HepG2 (cell line): Measurements from ENCODE around the gene P2RX5. TPM values are rescaled to one million over a fixed set of nuclear protein-coding genes. Genes with fewer than 3 reads are reported as not detected.

Source experiments
- CAMTA2 ChIP-seq: sonication (generic); formaldehyde crosslinking; IDR thresholded peaks from 2 replicates; pipeline ENCODE4 v1.4.0; 2020; ENCODE audit warnings: mild to moderate bottlenecking, missing genetic modification reagents, borderline replicate concordance
- CENPT ChIP-seq: sonication (generic); formaldehyde crosslinking; IDR thresholded peaks from 2 replicates; pipeline ENCODE4 v1.8.0; 2022; ENCODE audit warnings: low read depth, mild to moderate bottlenecking, moderate library complexity, missing genetic modification reagents
- NPAS2 ChIP-seq: sonication (generic); formaldehyde crosslinking; IDR thresholded peaks from 2 replicates; pipeline ENCODE4 v1.8.0; 2022; ENCODE audit warnings: mild to moderate bottlenecking, missing genetic modification reagents, borderline replicate concordance
- PLRG1 ChIP-seq: fragments of 450-650 bp; conservative IDR thresholded peaks from 2 replicates; pipeline ENCODE4 v1.6.1; 2016
- SRSF1 ChIP-seq: fragments of 200-400 bp; formaldehyde crosslinking; optimal IDR thresholded peaks from 2 replicates; pipeline ENCODE3; 2017; ENCODE audit warnings: mild to moderate bottlenecking, low read depth, low read length, moderate library complexity
- ZBTB7B ChIP-seq: sonication (generic); formaldehyde crosslinking; IDR thresholded peaks from 2 replicates; pipeline ENCODE4 v1.4.0; 2020; ENCODE audit warnings: missing genetic modification reagents
- ZNF234 ChIP-seq: sonication (generic); formaldehyde crosslinking; conservative IDR thresholded peaks from 2 replicates; pipeline ENCODE4 v1.5.1; 2020; ENCODE audit warnings: mild to moderate bottlenecking, missing genetic modification reagents
- ZNF263 ChIP-seq: sonication (generic); formaldehyde crosslinking; IDR thresholded peaks from 2 replicates; pipeline ENCODE4 v1.4.0; 2020; ENCODE audit warnings: missing genetic modification reagents
- ZNF317 ChIP-seq: sonication (generic); formaldehyde crosslinking; IDR thresholded peaks from 2 replicates; pipeline ENCODE4 v1.5.0; 2020; ENCODE audit warnings: mild to moderate bottlenecking, missing genetic modification reagents
- ZNF335 ChIP-seq: sonication (generic); formaldehyde crosslinking; IDR thresholded peaks from 2 replicates; pipeline ENCODE4 v1.4.0; 2020; ENCODE audit warnings: missing genetic modification reagents
- polyA plus RNA-seq, 8 experiments: library from polyadenylated mRNA; depleted of rRNA in 3 of 8; stranded (reverse) in 7 of 8; unstranded in 1 of 8; fragments of >200 nt; fragmentation: Illumina TruSeq in 4 of 8; extraction: Trizol in 4 of 8; gene quantifications; 2 replicates each; pipeline versions ENCODE4 v1.2.1 to v1.2.3, GENCODE V29; 2011 to 2016; ENCODE audit warnings: low read depth in 4 of 8, missing spikeins in 1 of 8, mixed read lengths in 1 of 8; ENCODE audit not compliant: insufficient read depth in 1 of 8
- total RNA-seq, 5 experiments: library from RNA; depleted of rRNA; stranded (reverse); fragments of >200 nt; fragmentation: Illumina TruSeq; extraction: Trizol; gene quantifications; 2 replicates each; pipeline ENCODE4 v1.2.3, GENCODE V29; 2016; ENCODE audit warnings: low read depth in 1 of 5
- TF ChIP-seq, protein P1 (sequence below): sonication (generic); formaldehyde crosslinking; IDR thresholded peaks from 2 replicates; pipeline ENCODE4 v1.4.0; 2020; ENCODE audit warnings: missing genetic modification reagents
- TF ChIP-seq, protein P2 (sequence below): sonication (generic); IDR thresholded peaks from 2 replicates; pipeline ENCODE4 v1.6.1; 2016; ENCODE audit warnings: low read depth, borderline replicate concordance
- TF ChIP-seq, protein P3 (sequence below): sonication (generic); formaldehyde crosslinking; IDR thresholded peaks from 2 replicates; pipeline ENCODE4 v1.9.0; 2021; ENCODE audit warnings: mild to moderate bottlenecking, missing genetic modification reagents
- TF ChIP-seq, protein P4 (sequence below): sonication (generic); formaldehyde crosslinking; IDR thresholded peaks from 2 replicates; pipeline ENCODE4 v1.8.0; 2022; ENCODE audit warnings: missing genetic modification reagents, low read depth, mild to moderate bottlenecking, borderline replicate concordance
- TF ChIP-seq, protein P5 (sequence below): sonication (generic); formaldehyde crosslinking; IDR thresholded peaks from 2 replicates; pipeline ENCODE4 v1.4.0; 2020; ENCODE audit warnings: missing genetic modification reagents

The P2RX5 gene
- total and polyA plus RNA-seq, 2 of the 13 experiments (the other 11 are each of a cell fraction or from before 2014, with no cell fraction given): 0.95 to 1.7 TPM

DNA sequence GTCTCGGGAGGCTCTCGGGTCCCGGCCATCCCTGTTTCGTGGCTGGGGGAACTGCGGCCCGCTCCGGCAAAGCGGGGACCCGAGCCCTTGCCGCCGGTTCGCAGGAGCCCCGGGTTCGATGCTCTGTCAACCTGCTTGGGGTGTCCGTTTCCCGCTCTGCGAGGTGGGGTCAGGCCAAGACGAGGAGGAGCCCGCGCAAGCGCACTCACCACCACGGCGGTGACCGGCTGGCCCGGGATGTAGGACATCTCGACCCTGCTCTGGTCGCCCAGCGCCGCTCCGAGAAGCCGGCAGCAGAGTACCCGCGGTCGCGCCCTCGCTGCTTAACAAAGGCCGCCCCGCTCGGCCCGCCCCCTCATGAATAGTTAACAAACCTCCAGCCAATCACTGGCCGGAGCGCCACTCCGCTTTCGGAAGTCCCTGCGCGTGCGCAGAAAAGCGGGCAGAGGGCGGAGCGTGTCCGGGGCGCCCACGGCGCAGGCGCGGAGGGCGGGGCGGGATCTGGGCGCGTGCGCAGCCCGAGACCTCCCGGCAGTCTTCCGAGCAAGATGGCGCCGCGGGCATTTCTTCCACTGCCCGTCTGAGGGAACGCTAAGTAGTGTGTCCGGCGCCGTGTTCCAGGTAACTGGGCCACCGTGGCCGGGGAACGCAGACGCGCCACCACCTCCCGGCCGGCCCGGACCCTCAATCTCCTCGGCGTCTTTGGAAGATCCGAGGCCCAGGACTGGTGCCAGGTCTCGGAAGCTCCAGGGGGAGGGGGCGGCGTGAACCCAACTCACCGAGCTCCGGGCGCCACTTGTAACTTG is 27.5 kb downstream of the P2RX5 start, which contains the start of the genes EMC6 and TAX1BP3 (continued):
- TF ChIP-seq, protein P1, sequence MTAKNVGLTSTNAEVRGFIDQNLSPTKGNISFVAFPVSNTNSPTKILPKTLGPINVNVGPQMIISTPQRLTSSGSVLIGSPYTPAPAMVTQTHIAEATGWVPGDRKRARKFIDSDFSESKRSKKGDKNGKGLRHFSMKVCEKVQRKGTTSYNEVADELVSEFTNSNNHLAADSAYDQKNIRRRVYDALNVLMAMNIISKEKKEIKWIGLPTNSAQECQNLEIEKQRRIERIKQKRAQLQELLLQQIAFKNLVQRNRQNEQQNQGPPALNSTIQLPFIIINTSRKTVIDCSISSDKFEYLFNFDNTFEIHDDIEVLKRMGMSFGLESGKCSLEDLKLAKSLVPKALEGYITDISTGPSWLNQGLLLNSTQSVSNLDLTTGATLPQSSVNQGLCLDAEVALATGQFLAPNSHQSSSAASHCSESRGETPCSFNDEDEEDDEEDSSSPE (CRISPR knock-in tag): peak; percentile 70
- TF ChIP-seq NPAS2 (CRISPR knock-in tag) (no peak), ZNF263 (peak; percentile 43; the same call in 1 of the 2 replicates), ZNF234 (peak; percentile 84; the same call in 1 of the 2 replicates), PLRG1 (no peak), SRSF1 (peak; percentile 77), CAMTA2 (0 out of 2 replicates have a peak, but pooled peaks have one; percentile 61), CENPT (CRISPR knock-in tag) (0 out of 2 replicates have a peak, but pooled peaks have one; percentile 27), ZBTB7B (CRISPR knock-in tag) (peak; percentile 6; the same call in 1 of the 2 replicates), ZNF317 (CRISPR knock-in tag) (no peak), ZNF335 (CRISPR knock-in tag) (no peak)
- TF ChIP-seq, protein P2, sequence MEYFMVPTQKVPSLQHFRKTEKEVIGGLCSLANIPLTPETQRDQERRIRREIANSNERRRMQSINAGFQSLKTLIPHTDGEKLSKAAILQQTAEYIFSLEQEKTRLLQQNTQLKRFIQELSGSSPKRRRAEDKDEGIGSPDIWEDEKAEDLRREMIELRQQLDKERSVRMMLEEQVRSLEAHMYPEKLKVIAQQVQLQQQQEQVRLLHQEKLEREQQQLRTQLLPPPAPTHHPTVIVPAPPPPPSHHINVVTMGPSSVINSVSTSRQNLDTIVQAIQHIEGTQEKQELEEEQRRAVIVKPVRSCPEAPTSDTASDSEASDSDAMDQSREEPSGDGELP: no peak
- TF ChIP-seq, protein P3, sequence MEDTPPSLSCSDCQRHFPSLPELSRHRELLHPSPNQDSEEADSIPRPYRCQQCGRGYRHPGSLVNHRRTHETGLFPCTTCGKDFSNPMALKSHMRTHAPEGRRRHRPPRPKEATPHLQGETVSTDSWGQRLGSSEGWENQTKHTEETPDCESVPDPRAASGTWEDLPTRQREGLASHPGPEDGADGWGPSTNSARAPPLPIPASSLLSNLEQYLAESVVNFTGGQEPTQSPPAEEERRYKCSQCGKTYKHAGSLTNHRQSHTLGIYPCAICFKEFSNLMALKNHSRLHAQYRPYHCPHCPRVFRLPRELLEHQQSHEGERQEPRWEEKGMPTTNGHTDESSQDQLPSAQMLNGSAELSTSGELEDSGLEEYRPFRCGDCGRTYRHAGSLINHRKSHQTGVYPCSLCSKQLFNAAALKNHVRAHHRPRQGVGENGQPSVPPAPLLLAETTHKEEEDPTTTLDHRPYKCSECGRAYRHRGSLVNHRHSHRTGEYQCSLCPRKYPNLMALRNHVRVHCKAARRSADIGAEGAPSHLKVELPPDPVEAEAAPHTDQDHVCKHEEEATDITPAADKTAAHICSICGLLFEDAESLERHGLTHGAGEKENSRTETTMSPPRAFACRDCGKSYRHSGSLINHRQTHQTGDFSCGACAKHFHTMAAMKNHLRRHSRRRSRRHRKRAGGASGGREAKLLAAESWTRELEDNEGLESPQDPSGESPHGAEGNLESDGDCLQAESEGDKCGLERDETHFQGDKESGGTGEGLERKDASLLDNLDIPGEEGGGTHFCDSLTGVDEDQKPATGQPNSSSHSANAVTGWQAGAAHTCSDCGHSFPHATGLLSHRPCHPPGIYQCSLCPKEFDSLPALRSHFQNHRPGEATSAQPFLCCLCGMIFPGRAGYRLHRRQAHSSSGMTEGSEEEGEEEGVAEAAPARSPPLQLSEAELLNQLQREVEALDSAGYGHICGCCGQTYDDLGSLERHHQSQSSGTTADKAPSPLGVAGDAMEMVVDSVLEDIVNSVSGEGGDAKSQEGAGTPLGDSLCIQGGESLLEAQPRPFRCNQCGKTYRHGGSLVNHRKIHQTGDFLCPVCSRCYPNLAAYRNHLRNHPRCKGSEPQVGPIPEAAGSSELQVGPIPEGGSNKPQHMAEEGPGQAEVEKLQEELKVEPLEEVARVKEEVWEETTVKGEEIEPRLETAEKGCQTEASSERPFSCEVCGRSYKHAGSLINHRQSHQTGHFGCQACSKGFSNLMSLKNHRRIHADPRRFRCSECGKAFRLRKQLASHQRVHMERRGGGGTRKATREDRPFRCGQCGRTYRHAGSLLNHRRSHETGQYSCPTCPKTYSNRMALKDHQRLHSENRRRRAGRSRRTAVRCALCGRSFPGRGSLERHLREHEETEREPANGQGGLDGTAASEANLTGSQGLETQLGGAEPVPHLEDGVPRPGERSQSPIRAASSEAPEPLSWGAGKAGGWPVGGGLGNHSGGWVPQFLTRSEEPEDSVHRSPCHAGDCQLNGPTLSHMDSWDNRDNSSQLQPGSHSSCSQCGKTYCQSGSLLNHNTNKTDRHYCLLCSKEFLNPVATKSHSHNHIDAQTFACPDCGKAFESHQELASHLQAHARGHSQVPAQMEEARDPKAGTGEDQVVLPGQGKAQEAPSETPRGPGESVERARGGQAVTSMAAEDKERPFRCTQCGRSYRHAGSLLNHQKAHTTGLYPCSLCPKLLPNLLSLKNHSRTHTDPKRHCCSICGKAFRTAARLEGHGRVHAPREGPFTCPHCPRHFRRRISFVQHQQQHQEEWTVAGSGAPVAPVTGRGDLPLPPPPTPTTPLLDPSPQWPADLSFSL (CRISPR knock-in tag): no peak
- TF ChIP-seq, protein P4, sequence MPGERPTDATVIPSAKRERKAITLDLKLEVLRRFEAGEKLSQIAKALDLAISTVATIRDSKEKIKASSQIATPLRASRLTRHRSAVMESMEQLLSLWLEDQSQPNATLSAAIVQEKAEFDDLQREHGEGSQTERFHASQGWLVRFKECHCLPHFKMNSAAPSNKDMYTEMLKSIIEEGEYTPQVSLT: no peak
- TF ChIP-seq, protein P5, sequence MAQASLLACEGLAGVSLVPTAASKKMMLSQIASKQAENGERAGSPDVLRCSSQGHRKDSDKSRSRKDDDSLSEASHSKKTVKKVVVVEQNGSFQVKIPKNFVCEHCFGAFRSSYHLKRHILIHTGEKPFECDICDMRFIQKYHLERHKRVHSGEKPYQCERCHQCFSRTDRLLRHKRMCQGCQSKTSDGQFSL (CRISPR knock-in tag): no peak
